ENCODE measurements around the gene DOK7. TPM values are rescaled to one million over a fixed set of nuclear protein-coding genes. Genes with fewer than 3 reads are reported as not detected.
A peak's percentile ranks its signal among the peaks of the same experiment; 100 is the strongest.

Gene DOK7
- total and polyA plus RNA-seq, 12 donors = 30.3 to 89.7 (median 39.0) TPM

DNA sequence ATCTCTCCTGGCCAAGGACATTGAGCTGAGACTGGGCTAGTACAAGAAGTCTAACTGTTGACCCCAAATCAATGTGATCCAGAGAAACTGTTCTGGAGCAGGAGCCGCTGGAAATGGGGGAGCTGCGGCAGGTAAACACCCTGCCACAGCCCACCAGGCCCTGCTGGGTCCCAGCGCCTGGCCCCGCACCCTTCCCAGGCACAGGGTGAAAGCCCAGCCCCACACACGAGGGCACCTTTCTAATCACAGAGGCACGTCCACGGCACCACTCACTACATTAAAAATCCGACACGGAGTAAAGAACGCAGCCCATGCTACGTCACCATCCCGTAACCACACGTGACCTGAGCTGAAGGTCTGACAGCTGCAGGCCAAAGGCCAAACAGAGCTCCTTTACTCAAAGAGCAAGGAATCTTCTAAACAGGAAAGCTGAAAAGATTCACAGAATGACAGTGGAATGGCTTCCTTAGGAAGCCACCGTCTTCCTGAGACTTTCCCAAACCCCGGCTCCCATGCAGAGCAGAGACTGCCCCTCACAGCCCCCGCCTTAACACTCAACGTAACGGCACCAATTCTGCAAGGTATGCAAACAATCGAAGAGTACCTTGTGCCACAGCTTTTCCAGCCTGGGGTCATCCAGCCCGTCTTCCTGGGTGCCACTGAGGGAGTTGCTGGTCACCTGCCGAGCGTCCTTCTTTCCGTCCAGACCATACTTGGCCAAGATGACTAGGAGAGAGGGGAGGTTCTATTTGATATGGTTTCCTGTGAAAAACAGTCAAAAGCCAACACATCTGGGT is 56.6 kb downstream of the DOK7 start:
- ATAC-seq = no peak
- H3K27me3 ChIP-seq = no peaks in the 10 kb centered on the region
- WGBS, 2 donors = 94 to 95% methylated on average over 23 of the region's 23 CpGs
- intact Hi-C loops (cut with DNase I) = no loop called here
- H3K4me3 ChIP-seq = no peak overlapping the region
- no peaks in the 10 kb centered on the region for H3K4me1 ChIP-seq
- peaks cover 0 to 100% (median 68%) of the 10 kb centered on the region in 9 donors for H3K36me3 ChIP-seq
- H3K27ac ChIP-seq = no peak overlapping the region
- DNase-seq = no peak
- no peaks in the 10 kb centered on the region for H3K9me3 ChIP-seq
- TF ChIP-seq, protein P1, sequence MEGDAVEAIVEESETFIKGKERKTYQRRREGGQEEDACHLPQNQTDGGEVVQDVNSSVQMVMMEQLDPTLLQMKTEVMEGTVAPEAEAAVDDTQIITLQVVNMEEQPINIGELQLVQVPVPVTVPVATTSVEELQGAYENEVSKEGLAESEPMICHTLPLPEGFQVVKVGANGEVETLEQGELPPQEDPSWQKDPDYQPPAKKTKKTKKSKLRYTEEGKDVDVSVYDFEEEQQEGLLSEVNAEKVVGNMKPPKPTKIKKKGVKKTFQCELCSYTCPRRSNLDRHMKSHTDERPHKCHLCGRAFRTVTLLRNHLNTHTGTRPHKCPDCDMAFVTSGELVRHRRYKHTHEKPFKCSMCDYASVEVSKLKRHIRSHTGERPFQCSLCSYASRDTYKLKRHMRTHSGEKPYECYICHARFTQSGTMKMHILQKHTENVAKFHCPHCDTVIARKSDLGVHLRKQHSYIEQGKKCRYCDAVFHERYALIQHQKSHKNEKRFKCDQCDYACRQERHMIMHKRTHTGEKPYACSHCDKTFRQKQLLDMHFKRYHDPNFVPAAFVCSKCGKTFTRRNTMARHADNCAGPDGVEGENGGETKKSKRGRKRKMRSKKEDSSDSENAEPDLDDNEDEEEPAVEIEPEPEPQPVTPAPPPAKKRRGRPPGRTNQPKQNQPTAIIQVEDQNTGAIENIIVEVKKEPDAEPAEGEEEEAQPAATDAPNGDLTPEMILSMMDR (IDR thresholded peaks at IDR 0.05) = no peak

DNA sequence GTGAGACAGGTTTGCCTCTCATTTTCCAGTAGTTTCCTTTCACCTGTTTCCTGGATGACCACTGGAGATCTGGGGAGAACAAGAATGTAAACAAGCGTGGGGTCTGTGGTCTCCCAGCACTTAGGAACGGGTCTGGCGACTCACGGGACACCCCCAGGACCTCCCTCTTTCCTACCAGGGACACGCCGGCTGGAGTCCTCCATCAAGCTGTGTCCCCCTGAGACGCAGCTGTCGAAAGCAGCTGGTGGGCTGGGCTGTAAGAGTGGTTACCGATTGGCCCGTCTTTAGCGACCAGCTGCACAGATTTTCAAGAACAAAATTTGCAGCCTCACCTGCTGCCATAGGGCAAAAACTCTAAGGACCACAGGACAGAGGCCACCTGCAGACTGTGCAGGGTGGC is 57.2 kb downstream of the DOK7 start:
- 85 to 87% methylated on average over 11 of the region's 11 CpGs for WGBS, 2 donors
- DNase-seq = no peak
- intact Hi-C loops (cut with DNase I) = no loop called here
- no peak for ATAC-seq
- TF ChIP-seq, protein P1 (IDR thresholded peaks at IDR 0.05) = no peak
- Histone ChIP-seq H3K27me3 (no peaks in the 10 kb centered on the region), H3K4me3 (no peak overlapping the region), H3K36me3 (peaks cover 0 to 100% (median 64%) of the 10 kb centered on the region in 9 donors), H3K9me3 (no peaks in the 10 kb centered on the region), H3K27ac (no peak overlapping the region), H3K4me1 (no peaks in the 10 kb centered on the region)

DNA sequence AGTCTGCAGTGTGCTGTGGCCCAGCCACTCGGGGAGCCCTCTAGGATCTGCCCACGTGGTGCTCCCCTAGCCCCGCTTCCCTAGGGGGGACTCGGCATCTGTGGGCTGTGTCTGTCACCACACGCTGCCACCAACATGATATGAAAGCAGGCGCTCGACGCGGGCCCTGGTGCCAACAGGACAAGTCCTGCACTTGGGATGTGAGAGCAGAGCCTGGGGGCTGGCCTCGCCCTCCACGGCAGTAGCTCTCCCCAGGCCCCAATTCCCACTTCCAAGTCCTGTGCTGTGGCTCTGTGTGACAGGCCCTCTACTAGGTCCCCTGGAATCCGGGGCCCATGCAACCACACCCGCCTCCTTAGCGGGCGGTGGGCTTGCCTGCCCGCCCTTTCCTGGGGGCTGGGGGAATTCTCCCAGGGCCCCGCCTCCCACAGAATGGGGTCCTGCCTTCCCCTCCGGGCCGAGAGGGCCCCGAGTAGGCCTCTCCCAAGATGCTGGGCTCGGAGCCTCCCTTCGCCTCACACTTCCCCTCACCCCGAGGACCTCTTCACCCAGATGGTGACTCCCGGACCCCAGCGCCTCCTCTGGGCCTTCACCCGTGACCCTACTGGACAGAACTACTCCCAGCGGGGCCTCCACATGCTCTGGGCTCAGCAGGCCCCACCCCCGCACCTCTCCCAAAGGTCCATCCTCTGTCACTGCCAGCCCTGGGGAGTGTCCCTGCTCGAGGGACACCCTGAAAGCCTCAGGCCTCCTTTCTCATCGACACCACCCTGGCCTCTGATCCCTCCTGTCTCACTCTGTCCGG is 57.9 kb downstream of the DOK7 start:
- intact Hi-C loops (cut with DNase I) = no loop called here
- ATAC-seq (peak in 3 of 8 donors; percentile 9 to 34 (median 14)), DNase-seq (no peak)
- 79 to 86% methylated on average over 31 of the region's 31 CpGs for WGBS, 2 donors
- H3K27ac ChIP-seq = no peak overlapping the region
- no peaks in the 10 kb centered on the region for H3K4me1 ChIP-seq
- H3K9me3 ChIP-seq = no peaks in the 10 kb centered on the region
- TF ChIP-seq, protein P1 (IDR thresholded peaks at IDR 0.05) = no peak
- no peaks in the 10 kb centered on the region for H3K27me3 ChIP-seq
- H3K36me3 ChIP-seq = peaks cover 0 to 100% (median 61%) of the 10 kb centered on the region in 9 donors
- no peak overlapping the region for H3K4me3 ChIP-seq

DNA sequence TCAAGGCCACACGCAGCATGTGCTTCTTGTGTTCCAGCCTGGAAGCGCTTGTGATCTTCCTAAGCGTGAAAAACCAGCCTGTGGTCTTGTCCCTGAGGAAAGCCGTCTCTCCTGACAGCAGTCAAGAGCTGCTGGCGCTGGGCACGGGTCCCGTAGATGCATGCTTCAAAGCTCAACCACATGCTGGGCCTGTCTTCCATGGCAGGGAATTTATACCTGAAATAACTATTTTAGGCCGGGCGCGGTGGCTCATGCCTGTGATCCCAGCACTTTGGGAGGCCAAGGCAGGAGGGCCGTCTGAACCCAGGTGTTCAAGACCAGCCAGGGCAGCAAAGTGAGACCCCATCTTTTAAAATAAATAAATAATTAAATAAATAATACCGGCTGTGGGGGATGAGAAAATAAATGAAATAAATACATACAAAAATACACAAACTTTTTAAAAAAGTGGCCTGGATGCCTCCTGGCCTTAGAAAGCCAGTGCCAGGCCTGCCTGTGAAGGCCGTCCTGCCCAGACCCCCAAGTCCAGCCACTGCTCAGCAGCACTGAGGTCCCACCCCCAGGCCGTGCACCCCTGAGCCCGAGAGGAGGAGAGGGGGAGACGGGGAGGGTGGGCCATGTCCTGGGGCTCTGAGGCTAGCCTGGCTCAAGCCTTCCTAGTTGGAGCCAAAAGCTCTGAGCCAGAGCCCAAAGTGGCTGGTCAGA is 58.7 kb downstream of the DOK7 start:
- Histone ChIP-seq H3K27me3 (no peaks in the 10 kb centered on the region), H3K36me3 (peaks cover 0 to 98% (median 54%) of the 10 kb centered on the region in 9 donors), H3K4me1 (no peaks in the 10 kb centered on the region), H3K27ac (no peak overlapping the region), H3K9me3 (no peaks in the 10 kb centered on the region), H3K4me3 (no peak overlapping the region)
- ATAC-seq (no peak), DNase-seq (no peak)
- WGBS, 2 donors = 84 to 94% methylated on average over 16 of the region's 16 CpGs
- intact Hi-C loops (cut with DNase I) = no loop called here
- TF ChIP-seq, protein P1 (IDR thresholded peaks at IDR 0.05) = no peak

Data from heart right ventricle (tissue), 16 donors.